GM21825 (cell line): Measurements from ENCODE around the gene VASN.

Experiments used
- ATAC-seq: cut with Tn5 transposase; IDR thresholded peaks from one replicate; pipeline ENCODE4 v1.9.1; 2021; ENCODE audit warnings: mild to moderate bottlenecking, moderate library complexity; ENCODE audit not compliant: unreplicated experiment

The VASN gene

GRCh38 chr16:4370570-4371356 lies 885 bp upstream of the VASN start:
- no peak for ATAC-seq

- no peak for ATAC-seq
These were observed 441 bp downstream of the VASN start for GRCh38 chr16:4372001-4372577.

- no peak for ATAC-seq
These were observed 1.1 kb downstream of the VASN start for GRCh38 chr16:4372578-4373355.

- no peak for ATAC-seq
These were observed 1.8 kb downstream of the VASN start for GRCh38 chr16:4373356-4373908.

GRCh38 chr16:4373909-4374742 lies 2.5 kb downstream of the VASN start:
- no peak for ATAC-seq

- no peak for ATAC-seq
These were observed 4.1 kb downstream of the VASN start for GRCh38 chr16:4375717-4376116.

- ATAC-seq: no peak
These were observed 4.7 kb downstream of the VASN start for GRCh38 chr16:4376126-4376892.

GRCh38 chr16:4376893-4377572 lies 5.4 kb downstream of the VASN start:
- ATAC-seq: no peak

- ATAC-seq: no peak
These were observed 6.0 kb downstream of the VASN start for GRCh38 chr16:4377573-4378154.

- ATAC-seq: no peak
These were observed 6.6 kb downstream of the VASN start for GRCh38 chr16:4378161-4378666.

- ATAC-seq: no peak
These were observed 7.5 kb downstream of the VASN start for GRCh38 chr16:4378999-4379690.

GRCh38 chr16:4380119-4381063 lies 8.7 kb downstream of the VASN start:
- no peak for ATAC-seq

- ATAC-seq: no peak
These were observed 9.7 kb downstream of the VASN start for GRCh38 chr16:4381072-4381934.

- no peak for ATAC-seq
These were observed 10.5 kb downstream of the VASN start for GRCh38 chr16:4381935-4382794.

- no peak for ATAC-seq
These were observed 11.2 kb downstream of the VASN start for GRCh38 chr16:4382795-4383357.
